G401 (cell line): ENCODE measurements around the gene SLC35G3. TPM values are rescaled to one million over a fixed set of nuclear protein-coding genes. Genes with fewer than 3 reads are reported as not detected.
"Not testable (repeated sequence)": the region's sequence is repeated elsewhere in the genome, so short reads cannot be mapped to it uniquely, and the experiment has no call there.

Experiments
- DNase-seq: peaks from one replicate; pipeline ENCODE4 v3.0.0-alpha.2; 2015; ENCODE audit warnings: low spot score
- in situ Hi-C: cut with HindIII; loops from 2 replicates; pipeline ENCODE4 v1.10.0; 2016; ENCODE audit warnings: low sequenced_read_pairs, mixed read lengths
- total RNA-seq: library from RNA; depleted of rRNA; stranded (reverse); fragments of >200 nt; shearing (Covaris generic); gene quantifications from 2 replicates; pipeline ENCODE4 v1.2.3, GENCODE V29; 2014; rRNA removed

The SLC35G3 gene
- not detected in 2 replicates for total RNA-seq

GRCh38 chr17:35194001-35194400 is at the start of gene SLC35G3:
TSS of gene SLC35G3 (minus strand) at chr17:35194393. CDS start at chr17:35194307, 86 bp downstream.
- in situ Hi-C loops, DNase-seq: not testable (repeated sequence)

DNA sequence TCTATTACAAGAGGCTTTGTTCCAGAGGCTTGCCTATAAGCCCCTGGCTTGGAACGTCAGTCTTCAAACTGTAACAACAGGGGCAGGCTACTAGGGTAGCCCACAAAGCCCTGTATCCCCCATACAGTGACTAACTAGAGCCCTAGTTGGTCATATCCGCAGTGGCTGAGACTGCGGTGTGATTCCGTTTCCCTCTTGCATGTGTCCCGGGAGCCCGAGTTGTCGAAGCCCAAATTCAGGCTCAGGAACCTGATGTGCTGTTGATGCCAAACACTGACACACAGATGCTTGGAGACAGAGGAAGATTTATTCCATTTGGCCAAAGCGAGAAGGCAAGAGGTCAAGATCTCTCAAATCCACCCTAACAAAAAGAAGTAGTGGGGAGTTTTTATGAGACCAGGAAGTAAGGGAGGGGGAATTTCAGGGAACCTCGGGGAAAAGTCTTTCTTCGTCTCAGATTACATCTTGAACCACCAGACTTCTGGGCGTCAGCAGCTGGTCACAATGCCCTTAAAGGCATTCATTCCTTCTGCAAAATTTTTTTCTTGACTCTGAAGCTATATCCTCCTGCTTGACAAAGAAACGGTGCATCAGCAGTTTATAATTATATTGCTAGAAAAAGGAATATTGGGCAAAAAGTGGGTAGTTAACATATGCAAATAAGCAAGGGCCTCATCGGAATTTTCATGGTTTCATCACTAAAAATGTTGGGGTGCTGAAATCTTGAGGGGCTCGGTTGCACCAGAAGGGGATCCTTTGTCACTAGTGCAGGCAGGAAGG is 49.6 kb upstream of the SLC35G3 start:
- in situ Hi-C loops, result no loop called here
- peak; percentile 40 for DNase-seq

GRCh38 chr17:35242805-35243560 is 48.8 kb upstream of the SLC35G3 start, which contains the start of gene SLFN5:
TSS of gene SLFN5 (plus strand) at chr17:35243072. CDS start at chr17:35258691, 15,619 bp downstream.
- DNase-seq, result peak; percentile 89
- in situ Hi-C loops, result no loop called here

- in situ Hi-C loops, result no loop called here
- peak; percentile 55 for DNase-seq
Measured at GRCh38 chr17:35242158-35242804, 48.1 kb upstream of the SLC35G3 start.

- DNase-seq, result no peak
- in situ Hi-C loops, result no loop called here
Measured at GRCh38 chr17:35241520-35241919, 47.3 kb upstream of the SLC35G3 start.

GRCh38 chr17:35240861-35241260 is 46.7 kb upstream of the SLC35G3 start:
- no peak for DNase-seq
- in situ Hi-C loops, result no loop called here

DNA sequence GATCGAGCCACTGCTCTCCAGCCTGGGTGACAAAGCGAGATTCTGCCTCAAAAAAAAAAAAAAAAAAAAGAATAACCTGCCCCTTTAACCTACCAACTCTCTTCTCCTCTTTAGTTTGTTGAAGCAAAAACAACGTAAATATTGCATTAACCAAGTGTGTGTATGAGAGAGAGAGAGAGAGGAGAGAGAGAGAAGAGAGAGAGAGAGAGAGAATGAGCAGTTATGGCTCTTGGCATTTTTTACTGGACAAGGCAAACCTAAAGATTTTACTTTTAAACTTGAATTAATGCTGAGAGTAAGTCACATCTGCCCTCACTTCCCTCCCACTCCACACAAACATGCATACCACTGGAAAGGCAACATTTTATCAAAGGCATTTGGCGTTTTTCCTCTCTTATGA is 45.6 kb upstream of the SLC35G3 start:
- no peak for DNase-seq
- in situ Hi-C loops, result no loop called here

DNA sequence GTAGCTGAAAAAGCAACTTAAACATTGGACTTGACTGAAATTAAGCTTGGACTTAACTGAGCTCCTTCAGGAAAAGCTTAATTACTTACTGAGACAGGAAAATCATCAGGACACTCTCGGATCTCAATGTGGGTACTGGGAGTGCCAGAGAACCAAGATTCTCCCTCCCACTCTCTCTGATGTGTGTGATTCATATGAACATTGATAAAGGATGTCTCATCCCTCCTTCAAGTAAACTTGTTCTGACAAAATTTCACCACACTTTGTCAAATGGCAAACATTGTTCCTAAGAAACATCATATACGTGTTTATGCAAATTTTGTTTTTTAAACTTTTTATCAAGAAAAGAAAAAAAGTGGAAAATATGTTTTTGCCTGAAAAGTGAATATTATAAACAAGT is 44.6 kb upstream of the SLC35G3 start:
- in situ Hi-C loops, result no loop called here
- no peak for DNase-seq

DNA sequence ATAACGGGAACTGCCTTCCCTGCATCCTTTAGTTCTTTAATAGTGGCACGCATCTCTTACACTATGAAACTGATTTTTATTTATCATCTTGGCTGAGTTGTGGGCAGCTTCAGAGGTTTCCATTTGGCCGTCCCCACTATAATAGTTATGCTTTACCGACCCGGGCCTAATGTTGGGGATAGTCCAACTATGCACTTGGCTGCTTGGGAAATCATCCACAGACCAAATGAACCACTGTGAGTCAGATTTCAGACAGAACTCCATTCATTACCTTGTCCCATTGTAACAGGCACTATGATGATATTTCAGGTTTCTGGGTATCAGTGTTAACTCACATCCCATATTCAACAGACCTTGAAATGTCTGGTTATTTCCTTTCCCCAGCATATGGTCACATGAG is 42.6 kb upstream of the SLC35G3 start:
- no peak for DNase-seq
- in situ Hi-C loops, result no loop called here

- in situ Hi-C loops, result no loop called here
- DNase-seq, result no peak
Measured at GRCh38 chr17:35235917-35236316, 41.7 kb upstream of the SLC35G3 start.

DNA sequence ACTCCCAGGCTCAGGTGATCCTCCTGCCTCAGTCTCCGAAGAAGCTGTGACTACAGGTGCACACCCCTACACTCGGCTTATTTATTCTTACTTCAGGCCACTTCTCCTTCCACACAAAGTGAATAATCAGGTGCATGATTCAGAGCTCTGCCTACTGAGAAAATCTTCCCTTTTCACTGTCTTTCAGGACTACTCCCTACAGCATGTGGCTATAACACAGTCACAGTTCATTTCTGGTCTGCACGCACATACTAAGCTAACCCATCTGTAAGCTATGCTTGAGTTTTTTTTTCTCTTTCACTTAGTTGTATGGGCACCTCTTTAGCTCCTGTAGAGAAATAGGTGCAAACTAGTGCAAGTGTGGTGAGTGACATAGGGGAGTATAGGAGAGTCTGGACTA is 41.1 kb upstream of the SLC35G3 start:
- no peak for DNase-seq
- in situ Hi-C loops, result no loop called here

GRCh38 chr17:35234315-35234714 is 40.1 kb upstream of the SLC35G3 start:
- in situ Hi-C loops, result not testable (repeated sequence)

DNA sequence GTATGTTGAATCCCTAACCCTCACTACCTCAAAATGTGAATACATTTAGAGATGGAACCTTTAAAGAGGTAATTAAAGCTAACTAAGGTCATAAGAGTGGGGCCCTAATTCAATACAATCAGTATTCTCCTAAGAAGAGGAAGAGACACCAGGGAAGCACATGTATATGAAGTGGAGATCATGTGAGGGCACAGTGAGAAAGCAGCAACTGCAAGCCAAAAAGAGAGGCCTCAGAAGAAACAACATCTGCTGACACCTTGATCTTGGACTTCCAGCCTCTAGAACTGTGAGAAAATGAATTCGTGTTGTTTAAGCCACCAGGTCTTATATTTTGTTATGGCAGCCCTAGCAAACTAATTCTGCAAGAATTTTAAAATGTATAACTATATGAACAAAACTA is 35.4 kb upstream of the SLC35G3 start:
- in situ Hi-C loops, result no loop called here
- DNase-seq, result no peak

More at GRCh38 chr17:35234315-35234714, 40.1 kb upstream of the SLC35G3 start:
- DNase-seq, result not testable (repeated sequence)

- DNase-seq, result no peak
- in situ Hi-C loops, result no loop called here
Measured at GRCh38 chr17:35227546-35227945, 33.4 kb upstream of the SLC35G3 start.

DNA sequence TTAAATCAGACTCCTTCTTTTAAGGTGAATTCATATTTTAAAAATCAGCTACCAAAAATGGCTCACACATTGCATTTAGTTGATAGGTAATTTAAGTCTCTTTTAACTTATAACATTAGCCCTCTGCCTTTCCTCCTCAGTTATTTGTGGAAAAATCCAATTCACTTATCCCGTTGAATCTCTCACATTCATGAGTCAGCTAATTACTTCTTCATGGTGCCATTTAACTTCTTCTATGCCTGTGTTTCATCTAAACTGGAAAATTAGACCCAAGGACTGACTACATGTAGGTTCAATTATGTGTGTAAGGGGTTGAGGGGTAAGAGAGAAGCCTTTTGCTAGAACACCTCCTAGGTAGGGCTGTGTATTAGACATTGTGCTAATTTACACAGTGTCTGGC is 30.2 kb upstream of the SLC35G3 start:
- DNase-seq, result no peak
- in situ Hi-C loops, result no loop called here

DNA sequence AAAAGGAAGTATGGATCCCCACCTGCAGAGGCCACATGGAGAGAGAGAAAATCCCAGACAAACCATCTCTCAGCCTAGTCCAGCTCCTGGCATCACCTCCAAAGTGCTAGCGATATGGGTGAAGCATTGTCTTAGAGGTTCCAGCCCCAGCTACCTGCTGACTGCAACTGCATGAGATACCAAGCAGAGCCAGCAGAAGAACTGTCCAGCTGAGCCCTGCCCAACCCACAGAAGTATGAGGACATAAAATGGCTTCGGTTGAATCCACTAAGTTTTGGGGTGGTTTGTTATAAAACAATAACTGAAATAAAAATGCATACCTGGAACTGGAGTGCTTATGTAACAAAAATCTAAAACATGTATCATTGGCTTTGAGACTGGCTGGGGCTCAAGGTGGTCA is 28.3 kb upstream of the SLC35G3 start:
- no peak for DNase-seq
- in situ Hi-C loops, result no loop called here

DNA sequence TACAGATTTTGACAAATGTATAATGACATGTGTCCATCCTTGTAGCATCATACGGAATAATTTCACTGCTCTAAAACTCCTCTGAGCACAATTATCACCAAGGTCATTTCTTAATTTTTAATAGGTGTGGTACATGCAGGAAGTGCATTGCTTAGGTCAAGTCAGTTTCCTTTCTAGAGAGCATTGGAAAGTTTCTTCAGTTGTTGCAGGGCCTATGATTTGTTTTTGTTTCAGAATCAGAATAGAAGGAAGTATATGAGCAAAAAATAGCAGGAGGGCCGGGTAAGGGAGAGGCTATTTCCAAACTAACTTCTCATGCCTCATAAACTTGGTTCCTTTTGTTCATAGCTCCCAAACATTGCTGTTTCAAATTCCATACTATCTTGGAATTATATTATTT is 24.7 kb upstream of the SLC35G3 start:
- in situ Hi-C loops, result no loop called here
- no peak for DNase-seq

- DNase-seq, result no peak
- in situ Hi-C loops, result no loop called here
Measured at GRCh38 chr17:35217107-35217506, 22.9 kb upstream of the SLC35G3 start.

GRCh38 chr17:35214631-35215273 is 20.6 kb upstream of the SLC35G3 start:
- in situ Hi-C loops, result no loop called here
- DNase-seq, result no peak
